HG02981 (cell line): ENCODE data around the gene SEC24A.
A peak's percentile ranks its signal among the peaks of the same experiment; 100 is the strongest.
"Not testable (repeated sequence)": the region's sequence is repeated elsewhere in the genome, so short reads cannot be mapped to it uniquely, and the experiment has no call there.

Source experiments
- ATAC-seq: cut with Tn5 transposase; IDR thresholded peaks from one replicate; pipeline ENCODE4 v1.9.1; 2021; ENCODE audit warnings: mild to moderate bottlenecking, moderate library complexity; ENCODE audit not compliant: unreplicated experiment

The SEC24A gene

GRCh38 chr5:134738963-134739661 lies 90.5 kb downstream of the SEC24A start:
- no peak for ATAC-seq

DNA sequence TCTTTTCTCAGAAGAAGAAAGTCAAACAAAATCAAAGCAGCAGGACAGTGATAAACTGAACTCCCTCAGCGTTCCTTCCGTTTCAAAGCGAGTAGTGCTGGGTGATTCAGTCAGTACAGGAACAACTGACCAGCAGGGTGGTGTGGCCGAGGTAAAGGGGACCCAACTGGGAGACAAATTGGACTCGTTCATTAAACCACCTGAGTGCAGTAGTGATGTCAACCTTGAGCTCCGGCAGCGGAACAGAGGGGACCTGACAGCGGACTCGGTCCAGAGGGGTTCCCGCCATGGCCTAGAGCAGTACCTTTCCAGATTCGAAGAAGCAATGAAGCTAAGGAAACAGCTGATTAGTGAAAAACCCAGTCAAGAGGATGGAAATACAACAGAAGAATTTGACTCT lies 92.5 kb downstream of the SEC24A start:
- no peak for ATAC-seq

GRCh38 chr5:134742134-134742533 lies 93.5 kb downstream of the SEC24A start:
- ATAC-seq: no peak

DNA sequence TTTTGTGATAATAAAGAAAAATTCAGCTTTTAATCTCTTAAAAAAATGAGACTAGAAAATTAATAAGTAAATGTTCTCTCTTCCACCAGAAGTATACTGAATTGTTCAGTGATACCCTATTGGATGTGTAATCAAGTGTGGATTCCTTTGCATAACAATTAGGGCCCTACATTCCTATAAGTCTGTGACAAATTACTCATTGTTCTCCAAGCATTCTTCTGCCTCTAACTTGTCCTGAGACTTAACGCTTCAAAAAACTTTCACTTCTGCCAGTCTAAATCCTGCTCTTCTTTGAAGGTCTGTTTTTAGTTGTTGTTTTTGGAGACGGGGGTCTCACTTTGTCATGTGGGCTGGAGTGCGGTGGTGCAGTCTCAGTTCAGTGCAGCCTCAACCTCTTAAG lies 100.8 kb downstream of the SEC24A start:
- ATAC-seq: no peak

DNA sequence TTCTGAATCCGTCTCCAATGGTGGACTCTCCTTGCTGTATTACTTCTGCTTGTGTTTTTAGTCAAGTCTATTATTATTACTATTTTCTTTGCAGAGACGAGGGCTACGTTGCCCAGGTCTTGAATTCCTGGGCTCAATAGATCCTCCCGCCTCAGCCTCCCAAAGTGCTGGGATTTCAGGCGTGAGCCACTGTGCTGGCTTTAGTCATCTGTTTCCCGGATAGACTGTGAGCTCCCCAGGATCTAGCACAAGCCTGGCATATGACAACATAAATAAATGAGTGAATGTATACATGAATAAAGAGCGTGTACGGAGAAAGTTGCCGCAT lies 109.6 kb downstream of the SEC24A start:
- ATAC-seq: peak; percentile 24

DNA sequence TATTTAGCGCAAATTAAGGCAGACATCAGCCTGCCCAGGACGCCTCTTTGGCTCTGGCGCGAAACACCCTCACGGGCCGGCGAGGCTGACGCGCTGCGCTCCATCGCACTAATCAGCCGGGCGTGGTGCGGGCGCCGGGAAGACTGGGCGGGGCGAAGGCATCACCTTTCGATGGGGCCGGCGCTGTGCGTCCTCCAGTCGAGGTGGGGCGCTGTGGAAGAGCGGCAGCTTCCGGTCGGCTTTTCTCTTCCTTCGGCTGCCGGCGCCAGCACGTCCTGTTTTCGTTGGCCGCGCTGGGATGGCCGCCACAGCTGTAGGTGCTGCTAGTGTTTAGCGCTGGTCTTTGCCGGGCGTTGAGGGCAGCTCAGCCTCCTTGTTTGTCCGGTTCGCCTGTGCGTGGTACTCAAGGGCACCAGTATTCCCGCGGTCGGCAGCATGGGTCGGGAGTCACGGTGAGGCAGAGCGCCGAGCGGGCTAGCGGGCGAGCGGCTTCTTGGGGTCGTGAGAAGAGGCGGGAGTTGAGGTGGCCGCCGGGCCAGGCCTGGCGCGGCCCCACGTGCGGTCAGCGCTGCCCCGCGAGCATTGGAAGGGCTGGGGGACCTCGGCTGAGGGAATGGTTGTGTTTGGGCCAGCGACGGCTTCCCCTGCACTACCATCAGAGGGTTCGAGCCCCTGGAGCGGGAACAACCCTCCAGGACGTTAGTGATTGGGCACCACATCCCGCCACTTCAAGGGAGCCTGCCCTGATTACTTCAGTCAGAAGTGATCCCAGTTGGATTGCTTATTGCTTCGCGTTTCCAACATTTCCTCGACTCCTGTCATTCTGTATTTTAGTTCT lies 110.1 kb downstream of the SEC24A start, which contains the start of gene DDX46:
Gene DDX46 (plus strand): TSS at position 276 of the 838 bp plus-strand sequence. CDS start 160 bp downstream, at position 436.
- peak; percentile 97 for ATAC-seq

DNA sequence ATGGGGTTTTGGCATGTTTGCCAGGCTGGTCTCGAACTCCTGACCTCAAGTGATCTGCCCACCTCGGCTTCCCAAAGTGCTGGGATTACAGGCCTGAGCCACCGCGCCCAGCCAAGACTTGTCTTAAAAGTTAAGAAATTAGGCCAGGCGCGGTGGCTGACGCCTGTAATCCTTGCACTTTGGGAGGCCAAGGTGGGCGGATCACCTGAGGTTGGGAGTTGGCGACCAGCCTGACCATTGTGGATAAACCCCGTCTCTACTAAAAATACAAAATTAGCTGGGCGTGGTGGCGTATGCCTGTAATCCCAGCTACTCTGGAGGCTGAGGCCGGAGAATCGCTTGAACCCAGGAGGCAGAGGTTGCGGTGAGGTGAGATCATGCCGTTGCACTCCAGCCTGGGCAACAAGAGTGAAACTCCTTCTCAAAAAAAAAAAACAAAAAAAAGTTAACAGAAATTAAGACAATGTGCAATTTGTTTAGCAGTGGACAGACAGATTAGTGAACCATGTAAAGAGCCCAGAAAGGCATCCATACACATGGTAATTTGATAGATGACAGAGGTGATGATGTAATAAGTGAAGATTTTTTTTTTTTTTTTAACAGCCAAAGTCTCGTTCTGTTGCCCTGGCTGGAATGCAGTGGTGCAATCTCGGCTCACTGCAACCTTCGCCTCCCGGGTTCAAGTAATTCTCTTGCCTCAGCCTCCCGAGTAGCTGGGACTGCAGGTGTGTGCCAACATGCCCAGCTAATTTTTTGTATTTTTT lies 119.1 kb downstream of the SEC24A start:
- ATAC-seq: not testable (repeated sequence)

DNA sequence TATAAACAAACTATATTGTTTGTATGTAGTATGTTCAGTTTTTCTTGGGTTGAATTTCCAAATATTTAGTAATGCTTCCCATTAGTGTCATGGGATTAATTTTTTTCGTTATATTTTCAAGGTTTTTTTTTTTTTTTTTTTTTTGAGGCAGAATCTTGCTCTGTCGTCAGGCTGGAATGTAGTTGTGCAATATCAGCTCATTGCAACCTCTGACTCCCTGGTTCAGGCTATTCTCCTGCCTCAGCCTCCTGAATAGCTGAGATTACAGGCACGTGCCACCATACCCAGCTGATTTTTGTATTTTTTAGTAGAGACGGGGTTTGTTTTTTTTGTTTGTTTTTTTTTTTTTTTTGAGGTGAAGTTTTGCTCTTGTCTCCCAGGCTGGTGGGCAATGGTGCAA lies 120.6 kb downstream of the SEC24A start:
- ATAC-seq: no peak

DNA sequence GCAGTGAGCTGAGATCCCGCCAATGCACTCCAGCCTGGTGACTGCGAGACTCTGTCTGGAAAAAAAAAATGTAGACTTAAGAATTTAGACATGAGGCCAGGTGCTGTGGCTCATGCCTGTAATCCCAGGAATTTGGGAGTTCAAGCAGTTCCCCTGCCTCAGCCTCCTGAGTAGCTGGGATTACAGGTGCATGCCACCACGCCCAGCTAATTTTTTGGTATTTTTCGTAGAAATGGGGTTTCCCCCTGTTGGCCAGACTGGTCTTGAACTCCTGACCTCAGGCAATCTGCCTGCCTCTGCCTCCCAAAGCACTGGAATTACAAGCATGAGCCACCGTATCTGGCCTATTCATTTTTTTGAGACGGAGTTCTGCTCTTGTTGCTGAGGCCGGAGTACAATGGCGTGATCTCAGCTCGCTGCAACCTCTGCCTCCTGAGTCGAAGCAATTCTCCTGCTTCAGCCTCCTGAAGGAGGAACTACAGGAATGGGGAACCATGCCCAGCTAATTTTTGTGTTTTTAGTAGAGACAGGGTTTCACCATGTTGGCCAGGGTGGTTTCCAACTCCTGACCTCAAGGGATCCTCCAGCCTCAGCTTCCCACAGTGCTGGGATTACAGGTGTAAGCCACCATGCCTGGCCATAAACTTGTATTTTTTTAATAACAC lies 124.0 kb downstream of the SEC24A start:
- ATAC-seq: no peak

GRCh38 chr5:134777366-134777765 lies 128.8 kb downstream of the SEC24A start:
- ATAC-seq: no peak
